ENCODE measurements around the gene AHNAK2. TPM values are rescaled to one million over a fixed set of nuclear protein-coding genes. Genes with fewer than 3 reads are reported as not detected.
"Not testable (repeated sequence)": the region's sequence is repeated elsewhere in the genome, so short reads cannot be mapped to it uniquely, and the experiment has no call there.

Gene AHNAK2
- total RNA-seq, 4 donors from 2014 or later: 44.9 to 175 (median 71.7) TPM

DNA sequence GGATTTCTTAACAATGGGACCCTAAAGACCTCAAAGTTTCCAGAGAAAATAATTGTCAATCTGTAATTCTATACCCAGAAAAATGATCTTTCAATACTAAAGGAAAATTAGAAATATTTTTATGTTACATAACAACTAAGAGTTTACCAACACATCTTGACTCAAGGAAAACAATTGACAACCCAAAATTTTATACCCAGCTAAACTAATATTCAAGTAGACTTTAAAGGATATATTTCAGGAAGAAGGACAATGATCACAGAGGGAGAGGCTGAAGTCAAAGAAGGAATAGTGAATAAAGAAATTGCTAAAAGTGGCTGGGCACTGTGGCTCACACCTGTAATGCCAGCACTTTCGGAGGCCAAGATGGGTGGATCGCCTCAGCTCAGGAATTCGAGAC is 66.1 kb downstream of the AHNAK2 start:
- no peaks in the 10 kb centered on the region for H3K27me3 ChIP-seq
- no peak overlapping the region for H3K4me3 ChIP-seq
- intact Hi-C loops (cut with DNase I; ENCODE audit: low total_unique reads): no loop called here
- no peaks in the 10 kb centered on the region for H3K36me3 ChIP-seq
- no peak for DNase-seq
- TF ChIP-seq, protein P1, sequence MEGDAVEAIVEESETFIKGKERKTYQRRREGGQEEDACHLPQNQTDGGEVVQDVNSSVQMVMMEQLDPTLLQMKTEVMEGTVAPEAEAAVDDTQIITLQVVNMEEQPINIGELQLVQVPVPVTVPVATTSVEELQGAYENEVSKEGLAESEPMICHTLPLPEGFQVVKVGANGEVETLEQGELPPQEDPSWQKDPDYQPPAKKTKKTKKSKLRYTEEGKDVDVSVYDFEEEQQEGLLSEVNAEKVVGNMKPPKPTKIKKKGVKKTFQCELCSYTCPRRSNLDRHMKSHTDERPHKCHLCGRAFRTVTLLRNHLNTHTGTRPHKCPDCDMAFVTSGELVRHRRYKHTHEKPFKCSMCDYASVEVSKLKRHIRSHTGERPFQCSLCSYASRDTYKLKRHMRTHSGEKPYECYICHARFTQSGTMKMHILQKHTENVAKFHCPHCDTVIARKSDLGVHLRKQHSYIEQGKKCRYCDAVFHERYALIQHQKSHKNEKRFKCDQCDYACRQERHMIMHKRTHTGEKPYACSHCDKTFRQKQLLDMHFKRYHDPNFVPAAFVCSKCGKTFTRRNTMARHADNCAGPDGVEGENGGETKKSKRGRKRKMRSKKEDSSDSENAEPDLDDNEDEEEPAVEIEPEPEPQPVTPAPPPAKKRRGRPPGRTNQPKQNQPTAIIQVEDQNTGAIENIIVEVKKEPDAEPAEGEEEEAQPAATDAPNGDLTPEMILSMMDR (IDR thresholded peaks at IDR 0.05): no peak
- TF ChIP-seq POLR2A (IDR thresholded peaks at IDR 0.05): no peak
- no peaks in the 10 kb centered on the region for H3K4me1 ChIP-seq
- no peaks in the 10 kb centered on the region for H3K9me3 ChIP-seq
- H3K27ac ChIP-seq: no peak overlapping the region

DNA sequence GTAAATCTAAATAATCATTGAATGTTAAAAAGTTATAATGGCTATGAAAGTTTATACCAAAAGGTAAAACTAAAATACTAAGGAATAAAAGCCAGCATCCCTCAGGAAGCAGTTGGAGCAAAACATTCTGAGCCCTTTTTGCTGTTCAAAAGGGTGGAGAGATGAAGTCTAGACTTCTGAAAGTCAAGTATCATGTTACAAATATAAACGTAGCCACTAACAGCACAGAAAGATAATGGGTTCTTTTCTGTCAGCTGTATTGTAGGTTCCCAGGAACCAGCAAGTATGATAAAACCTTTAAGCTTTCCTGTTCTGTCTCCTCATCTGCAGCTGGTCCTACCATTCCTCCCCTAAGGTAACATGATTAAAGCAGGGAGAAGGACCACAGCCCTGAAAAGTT is 69.9 kb downstream of the AHNAK2 start:
- no peak overlapping the region for H3K27ac ChIP-seq
- H3K4me1 ChIP-seq: no peaks in the 10 kb centered on the region
- no peaks in the 10 kb centered on the region for H3K36me3 ChIP-seq
- TF ChIP-seq POLR2A (IDR thresholded peaks at IDR 0.05): no peak
- no peaks in the 10 kb centered on the region for H3K9me3 ChIP-seq
- no peak overlapping the region for H3K4me3 ChIP-seq
- no peak for DNase-seq
- H3K27me3 ChIP-seq: no peaks in the 10 kb centered on the region
- intact Hi-C loops (cut with DNase I; ENCODE audit: low total_unique reads): no loop called here

DNA sequence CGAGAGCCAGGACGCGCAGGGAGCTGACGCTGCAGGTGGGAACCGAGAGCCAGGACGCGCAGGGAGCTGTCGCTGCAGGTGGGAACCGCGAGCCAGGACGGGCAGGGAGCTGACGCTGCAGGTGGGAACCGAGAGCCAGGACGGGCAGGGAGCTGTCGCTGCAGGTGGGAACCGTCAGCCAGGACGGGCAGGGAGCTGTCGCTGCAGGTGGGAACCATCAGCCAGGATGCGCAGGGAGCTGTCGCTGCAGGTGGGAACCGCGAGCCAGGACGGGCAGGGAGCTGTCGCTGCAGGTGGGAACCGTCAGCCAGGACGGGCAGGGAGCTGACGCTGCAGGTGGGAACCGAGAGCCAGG is 72.6 kb downstream of the AHNAK2 start:
- H3K9me3 ChIP-seq; intact Hi-C loops (cut with DNase I; ENCODE audit: low total_unique reads); H3K4me1 ChIP-seq; H3K27ac ChIP-seq; H3K36me3 ChIP-seq; H3K27me3 ChIP-seq; H3K4me3 ChIP-seq; DNase-seq: not testable (repeated sequence)

DNA sequence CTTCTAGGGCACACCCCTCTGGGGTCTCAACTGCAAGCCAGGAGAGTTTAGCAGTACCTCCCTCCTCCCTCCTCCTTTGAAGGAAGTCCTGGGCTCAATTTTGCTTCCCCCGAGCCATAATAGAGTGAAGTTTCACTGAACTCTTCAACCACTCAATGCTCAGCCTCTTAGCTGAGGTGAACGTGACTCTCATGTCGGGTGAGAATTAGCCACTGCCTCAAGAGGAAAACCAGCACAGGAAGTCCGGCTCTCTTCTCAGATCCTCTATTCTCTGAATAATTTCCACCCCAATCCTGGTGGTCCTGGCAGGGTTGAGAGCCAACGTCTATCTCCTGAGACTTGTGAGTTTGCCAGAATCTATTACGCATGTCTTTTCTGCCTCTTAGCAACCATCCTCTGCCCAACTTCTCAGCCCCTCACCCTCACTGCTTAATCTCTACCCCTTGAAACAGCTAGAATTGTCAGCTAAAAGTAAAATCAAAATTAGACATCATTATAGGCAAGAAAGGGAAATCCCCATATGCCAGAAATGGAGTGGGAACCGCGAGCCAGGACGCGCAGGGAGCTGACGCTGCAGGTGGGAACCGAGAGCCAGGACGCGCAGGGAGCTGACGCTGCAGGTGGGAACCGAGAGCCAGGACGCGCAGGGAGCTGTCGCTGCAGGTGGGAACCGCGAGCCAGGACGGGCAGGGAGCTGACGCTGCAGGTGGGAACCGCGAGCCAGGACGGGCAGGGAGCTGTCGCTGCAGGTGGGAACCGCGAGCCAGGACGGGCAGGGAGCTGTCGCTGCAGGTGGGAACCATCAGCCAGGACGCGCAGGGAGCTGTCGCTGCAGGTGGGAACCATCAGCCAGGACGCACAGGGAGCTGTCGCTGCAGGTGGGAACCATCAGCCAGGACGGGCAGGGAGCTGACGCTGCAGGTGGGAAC is 73.3 kb downstream of the AHNAK2 start:
- intact Hi-C loops (cut with DNase I; ENCODE audit: low total_unique reads); H3K9me3 ChIP-seq; H3K27ac ChIP-seq; H3K4me1 ChIP-seq; H3K4me3 ChIP-seq; H3K36me3 ChIP-seq; DNase-seq; H3K27me3 ChIP-seq: not testable (repeated sequence)

DNA sequence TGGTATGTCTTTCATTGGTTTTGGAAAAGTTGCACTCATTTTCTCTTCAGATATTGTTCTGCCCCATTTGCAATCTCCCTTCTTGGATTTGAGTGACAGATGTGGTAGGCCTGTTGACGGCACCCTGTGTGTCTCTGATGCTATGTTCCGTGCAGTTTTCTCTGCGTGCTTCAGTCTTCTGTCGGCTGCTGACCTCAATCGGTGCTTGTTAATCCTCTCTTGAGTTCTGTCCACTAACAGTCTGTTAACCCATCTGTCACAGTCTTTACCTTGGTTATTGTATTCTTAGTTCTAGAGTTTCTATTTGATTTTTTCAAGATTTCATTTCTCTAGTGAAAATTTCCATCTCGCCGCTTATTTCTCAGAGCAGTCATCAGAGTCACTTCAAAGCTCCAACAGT is 74.2 kb downstream of the AHNAK2 start:
- no peaks in the 10 kb centered on the region for H3K9me3 ChIP-seq
- TF ChIP-seq, protein P1 (IDR thresholded peaks at IDR 0.05): no peak
- no peaks in the 10 kb centered on the region for H3K27me3 ChIP-seq
- intact Hi-C loops (cut with DNase I; ENCODE audit: low total_unique reads): no loop called here
- H3K4me1 ChIP-seq: no peaks in the 10 kb centered on the region
- no peak overlapping the region for H3K4me3 ChIP-seq
- DNase-seq: no peak
- no peaks in the 10 kb centered on the region for H3K36me3 ChIP-seq
- no peak overlapping the region for H3K27ac ChIP-seq

DNA sequence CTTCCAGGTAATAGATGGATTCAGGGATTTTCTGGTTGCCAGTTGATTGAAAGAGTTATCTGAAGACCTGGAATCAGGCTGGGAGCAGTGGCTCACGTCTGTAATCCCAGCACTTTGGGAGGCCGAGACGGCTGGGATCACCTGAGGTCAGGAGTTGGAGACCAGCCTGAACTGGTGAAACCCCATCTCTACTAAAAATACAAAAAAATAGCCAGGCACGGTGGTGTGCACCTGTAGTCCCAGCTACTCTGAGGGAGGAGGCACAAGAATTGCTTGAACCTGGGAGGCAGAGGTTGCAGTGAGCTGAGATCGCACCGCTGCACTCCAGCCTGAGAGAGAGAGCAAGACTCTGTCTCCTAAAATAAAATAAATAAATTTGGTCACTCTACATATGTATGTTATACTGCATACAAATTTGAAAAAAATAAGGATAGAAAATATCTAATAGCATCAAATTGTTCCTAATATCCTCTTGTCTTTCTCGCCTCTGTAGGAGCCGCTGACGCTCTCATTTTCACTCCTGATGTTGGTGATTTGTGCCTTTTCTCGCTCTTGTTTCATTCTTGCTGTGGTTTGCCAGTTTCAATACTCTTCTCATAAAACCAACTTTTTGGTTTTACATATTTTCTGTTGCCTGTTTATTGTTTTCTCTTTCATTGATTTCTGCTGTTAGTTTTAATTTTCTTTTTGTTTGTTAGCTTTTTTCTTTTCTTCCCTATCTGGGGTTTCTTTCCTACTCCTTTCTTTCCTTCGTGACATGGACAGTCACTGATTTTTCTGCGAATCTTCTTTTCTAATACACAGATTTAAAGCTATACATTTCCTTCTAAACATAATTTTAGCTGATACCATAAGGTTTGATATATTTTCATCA is 77.3 kb downstream of the AHNAK2 start:
- intact Hi-C loops (cut with DNase I; ENCODE audit: low total_unique reads): no loop called here
- no peak overlapping the region for H3K27ac ChIP-seq

More for the DNA sequence above, 77.3 kb downstream of the AHNAK2 start:
- no peak for DNase-seq
- H3K27me3 ChIP-seq: no peaks in the 10 kb centered on the region
- TF ChIP-seq POLR2A (IDR thresholded peaks at IDR 0.05): no peak
- TF ChIP-seq, protein P1 (IDR thresholded peaks at IDR 0.05): no peak
- H3K4me1 ChIP-seq: no peaks in the 10 kb centered on the region
- no peak overlapping the region for H3K4me3 ChIP-seq
- H3K9me3 ChIP-seq: no peaks in the 10 kb centered on the region
- H3K36me3 ChIP-seq: no peaks in the 10 kb centered on the region
